ENCODE results near the gene CSMD2.

CSMD2 gene

GRCh38 chr1:33908324-33908956, 256.6 kb downstream of the CSMD2 start:
- TF ChIP-seq, protein P1, sequence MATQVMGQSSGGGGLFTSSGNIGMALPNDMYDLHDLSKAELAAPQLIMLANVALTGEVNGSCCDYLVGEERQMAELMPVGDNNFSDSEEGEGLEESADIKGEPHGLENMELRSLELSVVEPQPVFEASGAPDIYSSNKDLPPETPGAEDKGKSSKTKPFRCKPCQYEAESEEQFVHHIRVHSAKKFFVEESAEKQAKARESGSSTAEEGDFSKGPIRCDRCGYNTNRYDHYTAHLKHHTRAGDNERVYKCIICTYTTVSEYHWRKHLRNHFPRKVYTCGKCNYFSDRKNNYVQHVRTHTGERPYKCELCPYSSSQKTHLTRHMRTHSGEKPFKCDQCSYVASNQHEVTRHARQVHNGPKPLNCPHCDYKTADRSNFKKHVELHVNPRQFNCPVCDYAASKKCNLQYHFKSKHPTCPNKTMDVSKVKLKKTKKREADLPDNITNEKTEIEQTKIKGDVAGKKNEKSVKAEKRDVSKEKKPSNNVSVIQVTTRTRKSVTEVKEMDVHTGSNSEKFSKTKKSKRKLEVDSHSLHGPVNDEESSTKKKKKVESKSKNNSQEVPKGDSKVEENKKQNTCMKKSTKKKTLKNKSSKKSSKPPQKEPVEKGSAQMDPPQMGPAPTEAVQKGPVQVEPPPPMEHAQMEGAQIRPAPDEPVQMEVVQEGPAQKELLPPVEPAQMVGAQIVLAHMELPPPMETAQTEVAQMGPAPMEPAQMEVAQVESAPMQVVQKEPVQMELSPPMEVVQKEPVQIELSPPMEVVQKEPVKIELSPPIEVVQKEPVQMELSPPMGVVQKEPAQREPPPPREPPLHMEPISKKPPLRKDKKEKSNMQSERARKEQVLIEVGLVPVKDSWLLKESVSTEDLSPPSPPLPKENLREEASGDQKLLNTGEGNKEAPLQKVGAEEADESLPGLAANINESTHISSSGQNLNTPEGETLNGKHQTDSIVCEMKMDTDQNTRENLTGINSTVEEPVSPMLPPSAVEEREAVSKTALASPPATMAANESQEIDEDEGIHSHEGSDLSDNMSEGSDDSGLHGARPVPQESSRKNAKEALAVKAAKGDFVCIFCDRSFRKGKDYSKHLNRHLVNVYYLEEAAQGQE (IDR thresholded peaks at IDR 0.05; ENCODE audit: insufficient read depth in 1 of 2, low read depth in 2 of 2, low read length in 2 of 2) = no peak
- no peak for TF ChIP-seq POLR2AphosphoS5 (IDR thresholded peaks at IDR 0.05; ENCODE audit: low read depth, low read length)
- TF ChIP-seq TAF1 (IDR thresholded peaks at IDR 0.05; ENCODE audit: borderline replicate concordance, insufficient read depth, low read length) = no peak
- TF ChIP-seq FOXP2 (optimal IDR thresholded peaks at IDR 0.05; ENCODE audit: borderline replicate concordance, extremely low read depth, extremely low read length, insufficient read depth) = no peak
- TF ChIP-seq SIN3A (IDR thresholded peaks at IDR 0.05; ENCODE audit: borderline replicate concordance, insufficient read depth, low read length) = no peak

DNA sequence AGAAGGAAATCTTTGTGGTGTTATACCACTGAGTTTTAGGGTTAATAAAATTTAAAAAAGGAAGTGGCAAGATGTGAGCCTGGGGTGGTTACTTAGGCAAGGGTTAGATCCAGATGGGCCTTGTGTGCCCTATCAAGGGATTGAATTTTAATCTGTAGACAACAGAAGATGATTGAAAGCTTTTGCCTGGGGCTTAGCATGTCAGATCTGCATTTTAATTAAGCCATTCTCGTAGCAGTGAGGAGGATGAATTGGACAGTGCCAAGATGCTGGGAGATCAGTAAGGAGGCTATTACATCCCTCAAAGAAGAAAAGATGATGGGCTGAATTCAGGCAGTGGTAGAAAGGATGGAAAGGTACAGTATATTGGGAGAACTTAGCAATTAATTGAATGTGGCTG, 258.9 kb downstream of the CSMD2 start:
- TF ChIP-seq POLR2AphosphoS5 (IDR thresholded peaks at IDR 0.05; ENCODE audit: low read depth, low read length) (no peak), FOXP2 (optimal IDR thresholded peaks at IDR 0.05; ENCODE audit: borderline replicate concordance, extremely low read depth, extremely low read length, insufficient read depth) (no peak), SIN3A (IDR thresholded peaks at IDR 0.05; ENCODE audit: borderline replicate concordance, insufficient read depth, low read length) (no peak), TAF1 (IDR thresholded peaks at IDR 0.05; ENCODE audit: borderline replicate concordance, insufficient read depth, low read length) (no peak)
- TF ChIP-seq, protein P1 (IDR thresholded peaks at IDR 0.05; ENCODE audit: insufficient read depth in 1 of 2, low read depth in 2 of 2, low read length in 2 of 2) = no peak

GRCh38 chr1:33905241-33905640, 259.8 kb downstream of the CSMD2 start:
- no peak for TF ChIP-seq SIN3A (IDR thresholded peaks at IDR 0.05; ENCODE audit: borderline replicate concordance, insufficient read depth, low read length)
- no peak for TF ChIP-seq POLR2AphosphoS5 (IDR thresholded peaks at IDR 0.05; ENCODE audit: low read depth, low read length)
- no peak for TF ChIP-seq TAF1 (IDR thresholded peaks at IDR 0.05; ENCODE audit: borderline replicate concordance, insufficient read depth, low read length)
- no peak for TF ChIP-seq FOXP2 (optimal IDR thresholded peaks at IDR 0.05; ENCODE audit: borderline replicate concordance, extremely low read depth, extremely low read length, insufficient read depth)
- TF ChIP-seq, protein P1 (IDR thresholded peaks at IDR 0.05; ENCODE audit: insufficient read depth in 1 of 2, low read depth in 2 of 2, low read length in 2 of 2) = no peak

- no peak for TF ChIP-seq SIN3A (IDR thresholded peaks at IDR 0.05; ENCODE audit: borderline replicate concordance, insufficient read depth, low read length)
- TF ChIP-seq, protein P1 (IDR thresholded peaks at IDR 0.05; ENCODE audit: insufficient read depth in 1 of 2, low read depth in 2 of 2, low read length in 2 of 2) = no peak
- no peak for TF ChIP-seq FOXP2 (optimal IDR thresholded peaks at IDR 0.05; ENCODE audit: borderline replicate concordance, extremely low read depth, extremely low read length, insufficient read depth)
- TF ChIP-seq POLR2AphosphoS5 (IDR thresholded peaks at IDR 0.05; ENCODE audit: low read depth, low read length) = no peak
These were observed 261.8 kb downstream of the CSMD2 start for GRCh38 chr1:33903210-33903589.

Data from PFSK-1 (cell line).